Measurements from ENCODE around the gene DNAAF5.
"Not testable (repeated sequence)": the region's sequence is repeated elsewhere in the genome, so short reads cannot be mapped to it uniquely, and the experiment has no call there.

DNAAF5 gene

GRCh38 chr7:748446-748845, 21.9 kb downstream of the DNAAF5 start:
- no peak for DNase-seq

GRCh38 chr7:749140-749551, 22.6 kb downstream of the DNAAF5 start:
- DNase-seq: no peak

DNA sequence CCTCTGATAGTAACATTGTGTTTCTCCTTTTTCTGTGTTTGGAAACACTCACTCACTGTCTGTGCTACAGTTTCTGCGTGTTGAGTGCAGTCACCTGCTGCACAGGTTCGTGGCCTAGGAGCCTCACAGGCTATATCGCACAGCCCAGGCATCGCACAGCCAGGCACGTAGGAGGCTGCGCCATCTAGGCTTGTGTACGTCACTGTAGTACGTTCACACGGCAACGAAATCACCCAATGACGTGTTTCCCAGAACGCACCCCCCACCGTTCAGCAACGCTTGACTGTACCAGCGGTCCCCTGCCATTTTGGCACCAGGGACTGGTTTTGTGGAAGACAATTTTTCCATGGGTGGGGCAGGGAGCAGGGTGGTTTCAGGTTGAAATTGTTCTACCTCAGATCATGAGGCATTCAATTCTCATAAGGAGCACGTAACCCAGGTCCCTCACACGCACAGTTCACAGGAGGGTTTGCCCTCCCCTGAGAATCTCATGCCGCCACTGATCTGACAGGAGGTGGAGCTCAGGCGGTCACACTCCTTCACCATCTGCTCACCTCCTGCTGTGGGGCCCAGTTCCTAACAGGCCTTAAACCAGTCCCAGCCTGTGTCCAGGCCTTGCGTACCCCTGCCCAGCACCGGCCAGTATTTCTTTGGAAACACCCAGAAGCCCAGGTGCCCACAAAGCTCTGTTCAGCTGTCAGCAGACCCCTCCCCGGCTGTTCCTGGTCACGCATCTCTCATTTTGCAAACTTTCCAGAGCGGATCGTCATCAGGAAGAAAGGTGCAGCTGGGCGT, 23.8 kb downstream of the DNAAF5 start:
- DNase-seq: no peak

DNA sequence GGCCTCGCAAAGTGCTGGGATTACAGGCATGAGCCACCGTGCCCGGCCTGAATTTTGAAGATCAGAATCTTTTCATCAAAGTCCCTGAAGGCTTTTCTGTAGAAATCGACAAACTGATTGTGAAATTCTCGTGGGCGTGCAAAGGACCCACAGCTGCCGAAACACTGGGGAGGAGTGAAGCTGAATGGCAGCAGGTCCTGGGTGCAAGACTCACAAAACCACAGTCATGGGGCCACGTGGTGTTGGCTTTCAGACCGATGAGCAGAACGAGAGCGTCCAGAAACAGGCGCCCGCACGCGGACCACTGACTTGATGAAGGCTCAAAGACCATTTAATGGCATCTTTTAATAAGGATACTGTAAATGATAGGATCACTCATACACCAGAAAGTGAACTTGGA, 25.3 kb downstream of the DNAAF5 start:
- no peak for DNase-seq

- not testable (repeated sequence) for DNase-seq
These were observed 25.8 kb downstream of the DNAAF5 start for GRCh38 chr7:752256-752655.

GRCh38 chr7:753190-753589, 26.7 kb downstream of the DNAAF5 start:
- no peak for DNase-seq

GRCh38 chr7:754531-755412, 28.3 kb downstream of the DNAAF5 start:
- no peak for DNase-seq

DNA sequence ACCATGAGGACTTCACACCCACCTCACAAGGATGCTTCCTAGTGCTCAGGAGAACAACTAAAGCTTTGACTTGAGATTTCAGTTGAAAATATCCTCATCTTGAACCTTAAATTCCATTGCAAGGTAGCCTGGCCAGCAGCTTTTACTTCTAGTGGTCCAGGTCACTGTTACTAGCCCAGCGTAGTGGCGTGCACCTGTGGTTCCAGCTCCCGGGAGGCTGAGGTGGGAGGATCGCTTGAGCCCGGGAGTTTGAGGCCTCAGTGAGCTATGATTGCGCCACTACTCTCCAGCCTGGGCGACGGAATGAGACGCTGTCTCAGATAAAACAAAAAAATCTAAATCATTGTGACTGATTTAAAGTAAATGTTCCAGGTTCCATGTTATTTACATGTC, 28.9 kb downstream of the DNAAF5 start:
- DNase-seq: no peak

GRCh38 chr7:756231-756927, 29.9 kb downstream of the DNAAF5 start:
- no peak for DNase-seq

DNA sequence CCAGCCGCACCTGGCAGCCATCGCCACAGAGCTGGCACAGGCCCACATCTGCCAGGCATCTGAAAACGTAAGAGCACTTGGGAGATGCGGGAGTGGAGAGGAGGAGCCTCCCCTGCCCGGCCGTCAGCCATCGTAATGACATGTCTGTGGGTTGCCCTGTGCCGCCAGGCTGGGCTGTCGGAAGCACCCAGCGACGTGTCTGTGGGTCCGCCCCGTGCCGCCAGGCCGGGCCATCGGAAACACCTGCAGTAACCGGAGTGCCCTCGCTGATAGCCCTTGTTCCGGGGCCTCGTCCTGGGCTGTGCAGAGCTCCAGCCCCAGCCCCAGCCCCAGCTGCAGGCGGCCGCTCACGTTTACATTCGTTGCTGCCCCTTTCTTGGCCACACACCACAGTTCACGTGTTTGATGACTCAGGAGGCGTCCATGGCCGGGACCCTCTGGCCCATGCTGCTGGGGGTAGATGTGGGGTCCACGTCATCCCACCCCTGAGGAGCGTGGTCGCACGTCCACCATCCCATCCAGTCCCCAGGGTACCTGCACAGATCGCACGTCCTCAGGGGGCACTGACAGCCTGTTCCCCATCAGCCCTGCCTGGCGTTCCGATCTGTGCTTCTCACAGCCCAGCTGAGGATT, 30.5 kb downstream of the DNAAF5 start:
- DNase-seq: no peak

GRCh38 chr7:757741-758163, 31.3 kb downstream of the DNAAF5 start:
- DNase-seq: no peak

- DNase-seq: no peak
These were observed 33.1 kb downstream of the DNAAF5 start for GRCh38 chr7:759569-759968.

DNA sequence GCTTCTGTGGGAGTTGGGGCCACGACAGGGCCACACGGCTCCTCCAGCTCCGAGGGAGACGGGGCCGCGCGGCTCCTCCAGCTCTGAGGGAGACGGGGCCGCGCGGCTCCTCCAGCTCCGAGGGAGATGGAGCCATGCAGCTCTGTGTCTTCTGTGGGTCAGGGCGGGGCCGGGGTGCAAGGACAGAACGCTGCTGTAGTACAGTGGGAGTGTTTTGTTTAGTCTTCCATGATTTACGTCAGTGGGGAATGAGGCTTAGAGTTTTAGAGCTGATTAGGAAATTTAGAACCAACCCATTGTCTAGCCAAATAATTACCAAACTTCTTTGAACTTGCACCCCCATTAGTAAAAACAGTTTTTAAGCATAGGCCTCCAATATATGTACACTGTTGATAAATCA, 33.5 kb downstream of the DNAAF5 start:
- DNase-seq: no peak

DNA sequence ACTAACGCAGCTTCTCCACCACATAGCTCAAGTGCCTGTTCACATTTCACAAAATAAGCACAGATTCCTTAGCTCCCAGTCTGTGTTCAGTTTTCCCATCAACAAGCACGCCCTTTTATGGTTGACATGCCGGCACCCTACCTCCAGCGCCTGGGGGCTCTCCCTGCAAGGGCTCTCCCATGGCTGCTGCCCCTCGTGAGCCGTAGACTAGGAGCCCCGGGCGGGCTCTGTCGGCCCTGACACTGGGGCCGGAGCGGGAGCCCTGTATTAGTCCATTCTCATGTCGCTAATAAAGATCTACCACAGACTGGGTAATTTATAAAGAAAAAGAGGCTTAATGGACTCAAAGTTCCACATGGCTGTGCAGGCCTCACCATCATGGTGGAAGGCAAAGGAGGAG, 34.6 kb downstream of the DNAAF5 start:
- no peak for DNase-seq

DNA sequence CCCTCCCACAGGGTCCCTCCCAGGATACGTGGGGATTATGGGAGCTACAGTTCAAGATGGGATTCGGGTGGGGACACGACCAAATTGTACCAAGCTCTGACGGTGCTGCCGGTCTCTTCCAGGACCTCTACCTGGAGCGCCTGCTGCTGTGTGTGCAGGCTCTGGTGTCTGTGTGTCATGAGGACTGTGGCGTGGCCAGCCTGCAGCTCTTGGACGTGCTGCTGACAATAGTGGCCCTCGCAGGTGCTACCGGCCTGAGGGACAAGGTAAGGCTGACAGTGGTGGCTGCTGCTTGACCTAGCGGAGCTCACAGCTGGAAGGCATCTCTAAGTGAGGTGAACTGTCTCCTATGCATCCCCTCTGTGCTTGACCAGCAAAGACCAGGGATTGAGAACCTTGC, 35.1 kb downstream of the DNAAF5 start:
- DNase-seq: no peak

DNA sequence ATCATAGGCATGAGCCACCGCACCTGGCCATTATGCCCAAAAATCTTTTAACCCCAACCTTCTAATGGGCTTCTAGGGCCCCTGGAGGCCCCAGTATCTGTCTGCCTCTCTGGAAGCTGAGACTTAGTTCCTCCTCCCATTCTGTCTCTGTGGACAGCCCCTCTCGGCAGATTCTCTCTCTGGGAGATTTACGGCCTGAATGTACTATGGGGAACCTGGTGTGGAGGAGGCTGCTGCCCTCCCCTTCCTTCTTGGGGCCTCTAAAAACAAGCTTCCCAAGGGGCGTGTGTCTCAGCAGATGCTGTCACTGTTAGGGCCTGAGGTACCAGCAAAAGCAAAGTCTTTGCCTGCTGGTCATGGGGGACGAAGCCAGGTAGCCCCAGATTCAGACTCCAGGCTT, 36.4 kb downstream of the DNAAF5 start:
- DNase-seq: no peak

DNA sequence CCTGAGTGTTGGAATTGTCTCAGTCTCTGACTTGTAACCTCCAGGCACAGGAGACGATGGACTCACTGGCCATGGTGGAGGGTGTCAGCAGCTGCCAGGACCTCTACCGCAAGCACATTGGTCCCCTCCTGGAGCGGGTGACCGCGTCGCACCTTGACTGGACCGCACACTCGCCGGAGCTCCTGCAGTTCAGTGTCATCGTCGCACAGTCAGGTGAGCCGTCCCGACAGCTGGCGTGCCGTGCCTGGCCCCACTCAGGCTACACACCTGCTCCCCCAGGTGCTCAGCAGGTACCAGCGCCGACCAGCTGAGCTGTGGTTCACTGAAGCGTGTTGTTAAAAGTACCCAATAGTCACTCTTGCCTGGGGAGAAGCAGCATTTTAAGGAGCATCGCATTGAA, 37.3 kb downstream of the DNAAF5 start:
- DNase-seq: no peak

- no peak for DNase-seq
These were observed 38.9 kb downstream of the DNAAF5 start for GRCh38 chr7:765383-765782.

DNA sequence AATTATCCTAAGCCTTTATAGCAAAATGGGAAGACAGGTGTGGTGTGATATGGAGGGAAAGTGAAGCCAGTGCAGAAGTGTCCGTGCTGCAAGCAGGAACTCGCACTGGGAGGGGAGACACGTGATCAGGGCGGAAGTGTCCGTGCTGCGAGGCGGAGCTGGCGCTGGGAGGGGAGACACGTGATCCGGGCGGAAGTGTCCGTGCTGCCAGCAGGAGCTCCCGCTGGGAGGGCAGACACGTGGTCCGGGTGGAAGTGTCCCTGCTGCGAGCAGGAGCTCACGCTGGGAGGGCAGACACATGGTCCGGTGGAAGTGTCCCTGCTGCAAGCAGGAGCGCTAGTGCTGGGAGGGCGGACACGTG, 41.1 kb downstream of the DNAAF5 start:
- DNase-seq: no peak

- no peak for DNase-seq
These were observed 41.6 kb downstream of the DNAAF5 start for GRCh38 chr7:767941-768731.

GRCh38 chr7:768881-769504, 42.5 kb downstream of the DNAAF5 start:
- no peak for DNase-seq

GRCh38 chr7:770336-770735, 43.8 kb downstream of the DNAAF5 start:
- DNase-seq: no peak
